DMS 273 treated with DMSO at 0.1 percent for 48 hours (cell line): ENCODE results near the gene NOTO.
A peak's percentile ranks its signal among the peaks of the same experiment; 100 is the strongest.
"Not testable (repeated sequence)": the region's sequence is repeated elsewhere in the genome, so short reads cannot be mapped to it uniquely, and the experiment has no call there.

ENCODE experiments used
- DNase-seq: peaks from one replicate; lab custom pipeline; 2025; lab: John Stamatoyannopoulos, UW

NOTO gene, protein sequence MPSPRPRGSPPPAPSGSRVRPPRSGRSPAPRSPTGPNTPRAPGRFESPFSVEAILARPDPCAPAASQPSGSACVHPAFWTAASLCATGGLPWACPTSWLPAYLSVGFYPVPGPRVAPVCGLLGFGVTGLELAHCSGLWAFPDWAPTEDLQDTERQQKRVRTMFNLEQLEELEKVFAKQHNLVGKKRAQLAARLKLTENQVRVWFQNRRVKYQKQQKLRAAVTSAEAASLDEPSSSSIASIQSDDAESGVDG

DNA sequence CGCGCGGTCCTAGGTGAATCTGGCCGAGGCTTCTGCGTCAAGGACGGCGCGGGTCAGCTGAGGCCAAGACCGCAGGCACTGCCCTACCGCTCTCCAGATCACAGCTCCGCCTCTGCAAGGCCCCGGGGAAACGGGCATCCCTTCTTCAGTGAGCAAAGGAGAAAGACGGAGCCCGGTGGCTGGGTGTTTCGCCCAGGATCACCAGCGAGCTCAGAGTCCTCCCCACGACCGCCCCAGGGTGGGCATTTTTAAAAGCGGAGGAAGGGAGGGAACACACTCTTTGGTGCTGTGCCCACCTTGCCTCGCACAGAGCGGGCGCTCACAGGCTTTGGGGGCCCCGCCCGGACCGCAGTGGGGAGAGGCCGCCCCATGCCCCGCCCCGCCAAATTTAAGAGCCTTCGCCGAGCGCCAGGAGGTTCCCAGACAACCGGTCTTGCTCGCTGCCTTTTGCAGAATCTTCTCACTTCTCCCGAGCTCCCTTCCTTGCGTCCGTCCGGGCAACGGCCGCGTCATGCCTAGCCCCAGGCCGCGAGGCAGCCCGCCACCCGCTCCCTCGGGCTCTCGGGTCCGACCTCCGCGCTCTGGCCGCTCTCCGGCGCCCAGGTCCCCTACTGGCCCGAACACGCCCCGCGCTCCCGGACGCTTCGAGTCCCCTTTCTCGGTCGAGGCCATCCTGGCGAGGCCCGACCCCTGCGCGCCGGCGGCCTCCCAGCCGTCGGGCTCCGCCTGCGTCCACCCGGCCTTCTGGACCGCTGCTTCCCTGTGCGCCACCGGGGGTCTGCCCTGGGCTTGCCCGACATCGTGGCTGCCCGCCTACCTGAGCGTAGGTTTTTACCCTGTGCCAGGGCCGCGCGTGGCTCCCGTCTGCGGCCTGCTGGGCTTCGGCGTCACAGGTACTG, at the start of gene NOTO:
TSS of gene NOTO (plus strand) at position 419 of the 899 bp plus-strand sequence. CDS start at position 512, 93 bp downstream.
- no peak for DNase-seq

DNA sequence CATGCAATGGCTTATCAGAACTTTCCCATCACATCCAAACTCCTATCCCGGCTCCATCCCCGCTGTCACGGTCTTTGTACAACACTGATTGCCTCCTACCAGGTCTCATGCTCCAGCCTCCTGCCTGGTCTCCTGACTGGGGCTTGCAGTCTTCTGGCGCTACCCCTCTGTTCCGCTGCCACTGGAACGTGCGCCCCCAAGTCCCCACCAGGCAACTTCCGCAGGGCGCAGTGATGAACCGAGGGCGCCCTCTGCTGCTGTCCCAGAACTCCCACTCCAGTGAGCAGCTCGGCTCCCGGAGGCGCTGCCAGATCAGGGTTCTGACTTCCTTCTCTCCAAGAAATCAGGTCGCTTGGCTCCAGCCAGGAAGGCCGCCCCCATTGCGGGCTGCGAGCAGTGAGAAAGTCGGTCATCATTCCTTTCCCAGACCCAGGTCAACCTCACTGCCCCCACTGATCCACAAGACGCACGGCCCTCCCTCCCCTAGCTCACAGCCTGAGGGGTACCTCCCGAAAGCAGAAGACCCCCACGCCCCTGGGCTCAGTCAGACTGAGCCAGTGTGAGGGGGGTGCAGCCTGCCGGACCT, 45.7 kb upstream of the NOTO start:
- DNase-seq = peak; percentile 29

DNA sequence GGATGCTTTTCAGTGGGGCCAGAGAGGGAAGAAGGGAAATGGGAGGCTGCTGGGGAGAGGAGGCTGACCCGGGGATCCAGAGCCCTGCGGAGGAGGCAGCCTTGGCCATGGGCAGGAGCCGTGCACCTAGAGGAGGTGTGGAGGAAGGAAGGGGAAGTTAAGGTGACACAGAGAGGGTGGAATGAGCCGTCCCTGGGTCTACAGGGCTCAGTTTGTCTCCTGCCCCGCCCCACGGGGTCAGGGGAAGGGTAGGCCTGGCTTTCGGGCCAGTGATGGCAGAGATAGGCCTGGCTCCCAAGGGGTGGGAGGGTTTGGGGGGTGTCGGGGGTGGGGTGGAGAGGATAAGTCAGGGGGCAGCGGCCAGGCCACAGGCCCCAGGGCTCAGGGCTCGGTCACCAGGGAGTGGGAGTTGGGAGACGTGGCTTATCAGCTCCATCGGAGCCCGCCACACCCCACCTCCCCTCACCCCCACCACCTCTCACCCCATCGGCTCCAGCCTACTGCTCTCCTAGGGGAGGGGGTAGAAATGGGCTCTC, 39.5 kb upstream of the NOTO start:
- DNase-seq = no peak

DNA sequence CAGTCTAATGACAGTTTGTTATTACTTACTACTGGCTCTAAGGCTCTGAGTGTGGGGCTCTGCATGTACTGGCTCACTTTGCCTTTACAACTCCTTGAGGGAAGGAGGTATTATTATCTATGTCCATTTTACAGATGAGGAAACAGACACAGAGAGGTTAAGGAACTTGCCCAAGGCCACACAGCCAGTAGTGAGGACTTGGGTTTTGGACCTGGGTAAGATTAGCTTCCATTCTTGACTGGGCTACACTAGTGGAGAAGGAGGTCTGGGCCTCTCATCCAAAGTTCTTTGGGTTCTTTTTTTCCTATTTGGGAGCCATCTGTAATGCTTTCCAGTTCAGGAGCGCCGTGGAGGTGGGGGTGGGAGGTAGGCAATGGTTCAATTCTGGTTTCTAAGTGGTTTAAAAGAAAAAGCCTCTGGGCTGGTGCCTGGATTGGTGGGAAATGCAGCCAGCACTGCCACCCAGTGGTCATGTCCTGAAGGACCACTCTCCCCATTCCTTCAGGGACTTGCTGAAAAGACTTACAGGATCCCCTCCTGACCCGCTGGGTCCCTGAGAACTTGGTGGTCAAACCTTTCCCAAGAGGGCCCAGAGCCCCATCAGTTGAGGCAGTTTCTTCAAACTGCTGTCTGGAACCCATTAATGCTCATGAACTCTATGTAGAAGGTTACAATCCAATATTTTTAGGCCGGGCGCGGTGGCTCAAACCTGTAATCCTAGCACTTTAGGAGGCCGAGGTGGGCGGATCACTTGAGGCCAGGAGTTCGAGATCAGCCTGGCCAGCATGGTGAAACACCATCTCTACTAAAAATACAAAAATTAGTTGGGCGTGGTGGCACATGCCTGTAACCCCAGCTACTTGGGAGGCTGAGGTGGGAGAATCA, 38.6 kb upstream of the NOTO start:
- DNase-seq = peak; percentile 32

DNA sequence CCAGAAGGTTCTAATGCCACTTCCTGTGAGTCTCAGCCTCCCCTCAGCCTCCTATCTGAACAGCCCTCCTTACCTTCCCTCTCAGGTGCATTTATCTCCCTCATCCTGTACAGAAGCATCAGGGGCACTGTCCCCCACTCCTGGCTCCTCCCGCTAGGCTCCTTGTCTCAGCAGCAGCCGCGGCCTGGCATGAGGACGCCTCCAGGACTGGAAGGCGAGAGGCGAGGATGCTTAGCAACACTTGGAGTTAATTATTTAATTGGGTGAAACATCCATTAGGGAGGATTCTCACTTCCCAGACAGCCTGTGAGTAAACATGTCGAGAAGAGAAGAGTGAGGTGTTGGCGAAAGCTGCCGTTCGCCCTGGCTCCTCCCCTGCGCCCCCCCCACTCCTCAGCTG, 36.4 kb upstream of the NOTO start:
- not testable (repeated sequence) for DNase-seq

DNA sequence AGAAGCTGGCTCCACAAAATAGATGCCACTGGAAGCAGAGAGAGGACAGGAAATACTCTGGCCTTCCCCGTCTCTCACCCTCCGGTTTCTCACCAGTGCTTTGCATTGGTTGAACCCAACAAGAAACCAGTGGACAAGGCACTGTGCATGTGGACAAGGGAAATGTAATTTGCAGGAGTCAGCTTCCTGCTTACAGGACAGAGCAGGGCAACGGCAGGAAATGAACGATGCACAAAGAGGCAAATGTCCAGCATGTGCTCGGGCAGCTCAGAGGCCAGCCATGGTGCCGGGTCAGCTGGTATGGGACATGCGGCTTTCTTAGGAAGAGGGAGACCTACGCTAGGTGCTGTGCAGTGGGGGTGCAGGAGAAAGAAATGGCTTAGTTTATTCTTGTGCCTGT, 35.6 kb upstream of the NOTO start:
- DNase-seq = not testable (repeated sequence)

DNA sequence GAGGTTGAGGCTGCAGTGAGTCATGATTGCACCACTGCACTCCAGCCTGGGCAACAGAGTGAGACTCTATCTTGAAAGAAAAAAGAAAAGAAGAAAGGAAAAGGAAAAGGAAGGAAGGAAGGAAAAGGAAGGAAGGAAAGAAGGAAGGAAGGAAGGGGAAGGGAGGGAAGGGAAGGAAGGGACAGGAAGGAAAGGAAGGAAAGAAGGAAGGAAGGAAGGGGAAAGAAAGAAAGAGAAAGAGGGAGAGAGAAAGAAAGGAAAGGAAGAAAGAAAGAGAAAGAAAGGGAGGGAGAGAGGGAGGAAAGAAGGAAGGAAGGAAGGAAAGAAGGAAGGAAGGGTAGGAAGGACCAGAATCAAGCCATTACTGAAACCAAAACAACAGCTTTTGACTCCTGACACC, 34.0 kb upstream of the NOTO start:
- DNase-seq = not testable (repeated sequence)

DNA sequence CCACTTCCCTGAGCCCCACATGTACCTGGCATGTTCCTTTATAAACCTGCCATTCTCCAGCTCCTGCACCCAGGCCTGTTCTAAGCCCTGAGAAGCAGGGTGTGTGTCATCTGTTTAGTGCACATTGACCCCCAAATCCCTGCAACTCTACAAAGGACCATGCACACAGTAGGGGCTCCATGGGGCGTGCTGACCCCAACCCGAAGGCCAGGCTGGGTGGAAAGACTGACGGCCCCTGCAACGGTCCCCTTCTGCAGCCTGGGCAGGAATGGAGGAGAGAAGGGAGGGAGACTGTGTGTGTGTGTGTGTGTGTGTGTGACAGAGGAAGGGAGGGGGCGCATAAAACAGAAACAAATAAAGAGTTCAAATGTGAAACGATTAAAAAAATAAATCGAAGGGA, 32.0 kb upstream of the NOTO start:
- not testable (repeated sequence) for DNase-seq

DNA sequence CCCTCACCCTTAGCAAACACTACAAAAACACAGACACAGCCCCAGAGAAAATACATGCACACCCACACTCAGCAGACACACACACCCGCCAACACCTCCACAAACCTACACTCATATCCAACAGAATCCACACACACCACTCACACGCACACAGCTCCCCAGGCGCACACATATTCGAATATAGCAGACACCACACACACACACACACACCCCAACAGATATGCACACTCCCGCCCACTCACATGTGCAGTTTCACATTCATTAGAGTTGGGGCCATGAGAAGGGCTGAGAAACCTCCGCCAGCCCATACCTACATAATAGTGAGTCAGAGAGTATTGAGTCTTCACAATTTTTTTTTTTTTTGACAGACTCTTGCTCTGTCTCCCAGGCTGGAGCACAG, 29.4 kb upstream of the NOTO start:
- DNase-seq = no peak

DNA sequence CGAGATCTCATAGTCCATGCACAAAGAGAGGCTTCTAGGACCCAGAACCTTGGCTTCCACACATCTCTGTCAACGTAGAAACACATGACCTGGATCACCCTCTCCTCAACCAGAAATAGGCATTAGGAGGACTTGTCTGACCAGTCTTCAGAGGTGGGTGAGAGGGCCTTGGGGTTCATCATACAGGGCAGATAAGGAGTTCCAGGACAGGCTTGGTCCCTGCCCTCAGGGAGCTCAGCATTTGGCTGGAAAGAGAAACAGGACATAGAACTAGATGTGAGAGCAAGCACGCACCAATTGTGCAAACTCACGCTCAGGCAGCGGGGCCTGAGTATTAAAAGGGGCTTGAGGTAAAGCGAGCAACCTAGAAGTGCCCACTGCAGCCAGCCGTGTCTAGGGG, 28.6 kb upstream of the NOTO start:
- DNase-seq = no peak

DNA sequence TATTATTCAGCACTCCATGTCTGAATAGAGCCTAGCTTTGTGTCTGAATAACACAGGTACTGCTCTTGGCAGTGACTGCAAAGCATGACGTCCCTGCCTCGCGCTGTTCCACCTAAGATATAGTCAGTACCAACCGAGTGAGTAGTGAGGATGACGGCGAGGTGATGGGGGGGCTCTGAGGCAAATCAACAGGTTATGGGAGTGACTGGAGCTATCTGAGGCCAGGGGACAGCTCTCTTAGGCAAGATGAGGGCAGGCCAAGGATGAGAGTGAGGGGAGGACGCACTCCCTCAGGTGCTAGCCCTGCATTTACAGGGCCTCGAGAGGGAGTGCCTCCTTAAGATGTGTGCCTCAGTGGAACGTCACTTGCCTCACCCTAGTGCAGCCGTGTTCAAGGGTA, 28.1 kb upstream of the NOTO start:
- no peak for DNase-seq

DNA sequence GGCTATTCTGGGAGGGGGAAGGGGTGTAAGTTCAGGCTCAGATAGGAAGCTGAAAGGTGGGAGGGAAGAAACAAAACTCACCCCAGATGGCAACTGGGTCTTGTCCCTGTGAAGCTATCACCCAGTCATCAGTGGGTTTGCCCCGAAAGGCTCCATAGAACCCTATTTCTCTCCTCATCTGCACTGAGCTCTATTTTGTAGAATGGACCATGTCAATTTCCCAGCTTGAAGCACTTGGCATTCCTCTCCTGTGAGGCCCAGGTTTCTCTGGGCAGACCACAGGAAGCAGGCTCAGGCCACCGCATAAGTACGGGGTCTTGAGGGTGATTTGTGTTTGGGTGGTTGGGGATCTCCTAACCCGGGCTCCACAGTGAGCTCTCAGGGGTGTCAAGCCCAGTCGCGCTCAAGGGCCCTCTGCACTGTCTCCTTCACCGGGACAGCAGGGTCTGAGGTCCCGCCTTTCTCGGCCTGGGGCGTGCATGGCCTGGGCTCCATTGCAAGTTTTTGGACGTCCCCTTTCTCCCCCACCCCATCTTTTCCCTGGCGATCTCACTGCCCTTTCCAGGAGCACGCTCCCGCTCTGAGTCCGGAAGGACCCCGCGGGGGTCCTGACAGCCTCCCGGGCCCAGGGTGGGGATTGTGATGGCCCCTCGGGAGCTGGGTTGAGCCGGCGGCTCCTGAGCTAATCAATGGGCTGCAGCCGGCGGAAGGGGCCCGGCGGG, 27.3 kb upstream of the NOTO start:
- no peak for DNase-seq

DNA sequence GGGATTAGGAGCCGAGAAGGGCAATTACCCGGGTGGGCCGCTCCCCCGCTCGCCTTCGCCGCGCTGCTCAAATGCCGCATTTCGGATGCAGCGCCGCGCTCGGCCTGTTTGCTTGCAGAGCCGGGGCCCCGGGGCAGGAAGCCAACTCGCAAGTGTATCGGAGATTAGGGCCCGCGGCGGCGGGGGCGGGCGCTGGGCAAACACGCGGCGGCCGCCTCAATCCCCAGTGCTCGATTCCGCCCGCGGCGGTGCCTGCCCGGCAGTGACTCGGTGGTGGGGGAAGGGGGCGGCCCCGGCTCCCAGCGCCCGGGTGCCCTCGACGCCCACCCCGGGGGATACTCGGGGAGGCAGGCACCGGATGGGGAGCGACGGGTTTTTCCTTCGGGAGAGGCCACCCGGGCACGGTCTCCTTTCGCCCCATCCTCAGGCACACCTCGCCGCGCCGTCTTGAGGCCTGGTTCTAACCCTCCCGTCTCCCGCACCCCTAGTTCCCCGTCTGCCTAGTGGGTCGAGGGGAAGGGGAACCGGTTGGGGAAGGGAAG, 26.6 kb upstream of the NOTO start:
- peak; percentile 10 for DNase-seq

DNA sequence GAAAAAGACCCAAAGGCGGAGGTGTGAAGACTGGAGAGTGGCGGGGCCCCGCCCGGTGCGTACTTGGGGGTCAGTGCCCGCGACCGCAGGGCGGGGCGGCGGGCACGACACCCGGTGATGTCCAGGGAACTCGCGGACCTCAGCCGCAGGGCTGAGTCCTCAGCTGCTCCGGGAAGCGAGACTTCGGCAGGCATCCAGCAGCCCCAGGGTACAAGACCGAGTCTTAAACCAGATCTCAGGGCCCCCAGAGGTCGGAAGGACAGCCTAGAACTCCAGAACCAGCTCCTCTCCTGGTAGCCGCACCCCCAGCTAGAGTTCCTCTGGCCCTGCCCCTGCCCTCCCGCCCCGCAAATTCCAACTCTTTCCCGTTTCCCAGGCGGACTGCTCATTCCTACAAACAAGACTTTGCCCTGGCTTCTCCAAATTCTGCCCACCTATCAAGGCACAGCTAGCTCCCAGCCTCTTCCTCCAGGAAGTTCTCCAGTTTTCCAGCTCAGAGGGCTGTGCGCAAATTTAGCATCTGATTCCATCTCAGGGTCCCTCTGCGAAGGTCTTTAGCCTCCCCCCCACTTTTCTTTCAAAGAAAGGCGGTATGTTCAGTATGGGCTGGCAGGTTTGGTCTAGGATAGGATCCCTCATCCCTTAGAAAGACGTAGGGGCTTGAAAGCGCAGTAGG, 26.0 kb upstream of the NOTO start:
- DNase-seq = no peak

DNA sequence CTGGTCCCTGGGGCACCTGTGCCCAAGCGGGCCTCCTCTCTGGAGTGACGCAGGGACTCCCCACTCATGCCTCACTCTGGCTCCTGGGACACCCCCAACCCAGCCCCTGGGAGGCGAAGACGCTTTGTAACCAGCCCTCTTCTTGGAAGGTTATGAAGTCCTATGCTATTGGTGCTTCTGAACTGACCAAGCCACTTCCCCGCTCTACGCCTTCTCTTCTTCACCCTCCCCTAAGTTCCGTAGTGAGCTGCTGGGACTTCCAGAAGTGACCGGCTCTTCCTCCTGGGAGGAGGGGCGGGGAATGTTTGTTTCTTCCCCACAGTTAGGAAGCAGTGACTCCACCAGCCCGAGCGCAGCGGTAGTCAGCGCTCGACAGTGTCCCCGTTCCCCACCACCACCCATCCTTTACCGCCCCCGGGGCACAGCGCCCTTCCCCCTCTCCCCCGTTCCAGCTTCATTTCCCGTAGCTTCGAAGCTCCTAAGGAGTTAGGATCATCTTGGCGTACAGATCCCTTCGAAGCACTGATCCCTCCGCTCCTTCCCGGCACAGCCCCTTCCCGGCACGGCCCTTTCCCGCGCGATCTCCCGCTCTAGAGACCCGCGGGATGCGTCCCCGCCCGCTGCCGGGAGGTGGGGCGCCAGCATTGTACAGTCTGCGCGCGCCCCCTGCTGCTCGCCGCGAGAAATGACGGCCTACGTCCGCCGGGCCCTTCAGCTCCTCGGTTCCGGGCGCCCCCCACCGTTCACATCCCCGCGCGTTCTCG, 25.3 kb upstream of the NOTO start:
- peak; percentile 68 for DNase-seq

DNA sequence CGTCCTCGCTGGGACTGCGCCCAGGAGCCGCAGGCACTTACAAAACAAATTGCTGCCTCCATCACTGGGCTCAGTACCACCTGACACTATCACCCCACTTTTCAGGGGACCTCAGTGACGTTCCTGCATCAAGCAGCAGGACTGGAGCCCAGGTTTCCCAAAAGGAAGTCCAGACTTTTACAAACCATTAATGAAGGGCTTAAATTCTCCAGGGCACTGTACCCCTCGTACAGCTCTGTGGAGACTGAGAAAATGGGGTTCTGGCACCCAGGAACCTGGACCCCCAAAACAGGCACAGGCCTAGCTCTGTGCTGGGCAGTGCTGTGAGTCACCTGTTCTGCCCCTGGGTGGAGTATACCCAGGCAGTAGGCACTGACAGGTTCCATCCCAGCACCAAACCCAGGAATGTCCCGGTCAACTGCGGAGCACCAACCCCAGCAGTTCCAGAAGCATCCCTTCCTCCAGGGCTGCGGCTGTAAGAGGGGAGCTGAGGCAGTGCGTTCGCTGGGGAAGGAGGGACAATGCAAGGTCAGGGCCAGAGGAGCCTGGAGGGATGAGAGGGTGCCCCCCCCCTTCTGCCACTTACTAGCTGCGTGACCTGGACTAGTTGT, 24.6 kb upstream of the NOTO start:
- no peak for DNase-seq

DNA sequence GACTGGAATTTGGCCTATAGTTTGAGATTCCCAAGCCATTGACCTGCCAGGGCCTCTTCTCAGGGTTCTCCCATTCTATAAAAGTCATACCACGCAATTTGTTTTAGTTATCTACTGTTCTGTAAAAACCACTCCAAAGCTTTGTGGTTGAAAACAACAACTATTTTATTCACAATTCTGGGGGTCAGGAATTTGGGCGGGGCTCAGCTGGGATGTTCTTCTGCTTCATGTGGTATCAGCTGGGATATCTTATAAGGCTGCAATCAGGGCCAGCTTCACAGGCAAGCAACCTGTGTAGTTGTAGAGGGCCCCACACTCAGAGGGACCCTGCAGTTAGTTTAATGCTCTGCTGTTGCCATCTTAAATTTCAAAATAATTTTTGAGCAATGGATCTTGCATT, 16.4 kb upstream of the NOTO start:
- no peak for DNase-seq

DNA sequence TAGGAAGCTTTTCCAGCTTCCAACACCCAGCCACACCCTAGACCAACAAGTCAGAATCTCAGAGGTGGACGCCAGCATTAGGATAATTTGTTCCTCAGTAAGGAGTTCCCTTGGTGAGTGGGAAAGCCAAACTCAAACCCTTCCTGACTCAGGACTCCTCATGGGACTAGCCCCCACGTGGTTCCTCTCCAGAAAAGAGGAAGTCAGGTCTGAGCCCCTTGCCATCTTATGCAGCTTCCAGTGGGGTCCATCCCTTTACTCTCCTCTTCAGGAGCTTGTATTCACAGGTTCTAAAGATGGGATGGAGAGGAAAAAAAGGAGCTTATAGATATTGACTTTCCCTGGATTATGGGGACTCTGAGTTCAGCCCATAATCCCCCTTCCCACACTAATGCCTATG, 14.8 kb upstream of the NOTO start:
- DNase-seq = no peak

DNA sequence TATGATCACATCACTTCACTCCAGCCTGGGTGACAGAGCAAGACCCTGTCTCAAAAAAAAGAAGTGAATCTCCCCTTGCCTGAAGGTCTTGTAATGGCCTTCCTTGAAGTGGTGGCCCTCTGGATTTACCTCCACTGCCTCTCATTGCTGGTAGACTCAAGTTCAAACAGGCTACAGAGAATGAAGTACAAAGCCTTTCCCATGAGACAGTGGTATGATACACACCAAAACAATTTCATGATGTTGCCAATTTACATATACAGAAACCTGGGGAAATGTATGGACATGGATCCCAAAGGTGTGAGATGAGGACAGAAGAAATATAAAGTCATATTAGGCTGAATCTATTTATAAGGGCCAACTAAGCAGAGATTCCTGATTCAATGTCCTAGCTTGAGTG, 4.8 kb upstream of the NOTO start:
- no peak for DNase-seq
